ENCODE data around the gene RPH3AL.

DNA sequence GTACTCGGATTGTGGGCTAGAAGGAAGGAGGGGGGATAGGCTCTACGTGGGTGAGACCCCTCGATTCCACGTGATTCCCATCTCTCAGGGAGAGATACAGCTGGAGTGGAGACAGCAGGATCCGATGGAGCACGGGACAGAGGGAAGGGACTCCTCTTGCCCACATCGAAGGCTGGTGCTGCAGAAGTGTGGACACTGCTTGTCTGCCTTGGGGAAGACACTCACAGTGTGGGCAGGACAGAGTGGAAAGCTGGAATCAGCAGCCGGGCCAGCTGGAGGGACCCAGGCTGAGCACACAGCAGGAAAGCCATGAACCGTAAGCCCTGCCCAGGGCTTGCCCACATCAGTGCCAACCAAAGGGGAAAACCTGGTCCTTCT lies 42.1 kb upstream of the RPH3AL start:
- TF ChIP-seq, protein P1, sequence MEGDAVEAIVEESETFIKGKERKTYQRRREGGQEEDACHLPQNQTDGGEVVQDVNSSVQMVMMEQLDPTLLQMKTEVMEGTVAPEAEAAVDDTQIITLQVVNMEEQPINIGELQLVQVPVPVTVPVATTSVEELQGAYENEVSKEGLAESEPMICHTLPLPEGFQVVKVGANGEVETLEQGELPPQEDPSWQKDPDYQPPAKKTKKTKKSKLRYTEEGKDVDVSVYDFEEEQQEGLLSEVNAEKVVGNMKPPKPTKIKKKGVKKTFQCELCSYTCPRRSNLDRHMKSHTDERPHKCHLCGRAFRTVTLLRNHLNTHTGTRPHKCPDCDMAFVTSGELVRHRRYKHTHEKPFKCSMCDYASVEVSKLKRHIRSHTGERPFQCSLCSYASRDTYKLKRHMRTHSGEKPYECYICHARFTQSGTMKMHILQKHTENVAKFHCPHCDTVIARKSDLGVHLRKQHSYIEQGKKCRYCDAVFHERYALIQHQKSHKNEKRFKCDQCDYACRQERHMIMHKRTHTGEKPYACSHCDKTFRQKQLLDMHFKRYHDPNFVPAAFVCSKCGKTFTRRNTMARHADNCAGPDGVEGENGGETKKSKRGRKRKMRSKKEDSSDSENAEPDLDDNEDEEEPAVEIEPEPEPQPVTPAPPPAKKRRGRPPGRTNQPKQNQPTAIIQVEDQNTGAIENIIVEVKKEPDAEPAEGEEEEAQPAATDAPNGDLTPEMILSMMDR (conservative IDR thresholded peaks at IDR 0.05): no peak
- no peak for TF ChIP-seq EZH2 (IDR thresholded peaks at IDR 0.05; ENCODE audit: low read depth)
